Pancreas (tissue), 10 donors: Measurements from ENCODE around the gene PTP4A2. TPM values are rescaled to one million over a fixed set of nuclear protein-coding genes. Genes with fewer than 3 reads are reported as not detected.

Experiments
- ATAC-seq, 4 donors: fragments of 200-7000 bp; cut with Tn5 transposase; one replicate each; pipeline versions ENCODE4 v1.8.0 to v1.9.1; 2020; ENCODE audit warnings: mild to moderate bottlenecking in 4 of 4, moderate library complexity in 4 of 4
- DNase-seq, 6 donors: peaks; one replicate each; pipeline ENCODE4 v3.0.0-alpha.2; 2020
- FAIRE-seq: peaks from 2 replicates; lab custom pipeline; 2012; peaks lifted over from hg19 to GRCh38; lab: Jason Lieb, UNC
- H3K27ac ChIP-seq, 4 donors: fragments of 200-600 bp; sonication (generic); 1 replicate in 3 of 4; 2 replicates in 1 of 4; pipeline versions ENCODE4 v1.5.0 to v1.8.0; 2020
- H3K27me3 ChIP-seq, 4 donors: fragments of 200-600 bp; one replicate each; pipeline ENCODE4 v1.8.0; 2021
- H3K36me3 ChIP-seq, 3 donors: fragments of 200-600 bp; sonication (generic) in 1 of 3; one replicate each; pipeline versions ENCODE4 v1.5.0 to v1.8.0; 2020 to 2021
- H3K4me1 ChIP-seq, 3 donors: fragments of 200-600 bp; one replicate each; pipeline ENCODE4 v1.8.0; 2021
- H3K4me3 ChIP-seq, 4 donors: fragments of 200-600 bp; sonication (generic) in 2 of 4; one replicate each; pipeline versions ENCODE4 v1.5.0 to v1.8.0; 2020 to 2021
- H3K9me3 ChIP-seq, 4 donors: fragments of 200-600 bp; one replicate each; pipeline ENCODE4 v1.8.0; 2021
- CTCF ChIP-seq, 4 donors: fragments of 200-600 bp; sonication (generic) in 3 of 4; IDR thresholded peaks; one replicate each; pipeline versions ENCODE4 v1.5.0 to v1.8.0; 2021; ENCODE audit warnings: antibody characterized with exemption in 4 of 4
- WGBS, 2 donors: extraction: QIAGEN DNeasy Blood & Tissue Kit; methylation state at CpG; one replicate each; pipeline ENCODE4 v1.1.7; 2013; 5-methylcytosine and 5-hydroxymethylcytosine counted together
- intact Hi-C, 3 donors: fragments of 100-400 bp; cut with DNase I; formaldehyde crosslinking; loops; one replicate each; pipeline versions ENCODE4 v1.11.1 to v1.14.2; 2022
- polyA plus RNA-seq, 2 donors: library from polyadenylated mRNA; stranded (reverse); fragments of 200-250 nt; gene quantifications; one replicate each; pipeline ENCODE4 v1.2.3, GENCODE V29; 2013
- total RNA-seq, 6 donors: library from RNA; stranded (reverse); fragmentation: NEBNext Ultra II Directional in 4 of 6; extraction: Animal tissue kit (Norgen Biotek cat#: 25700) in 4 of 6; gene quantifications; one replicate each; pipeline versions ENCODE4 v1.2.1 to v1.2.4, GENCODE V29; 2021 to 2023
- donor health status: healthy with polysubstance abuse.
- donor health status: DM: no; HTN: no; CAD: no; lungs with moderate emphysema.
- donor health status: DM: no; HTN: no; CAD: no.
- donor health status: control.
- donor health status: control.
- donor health status: Bipolar disorder and iron deficiency.
- donor health status: DM: yes; HTN: yes; CAD: no.
- donor health status: DM: no; HTN: no; CAD: no.
- donor health status: DM: no; HTN: no; CAD: no.
- donor health status: DM: yes; HTN: yes; CAD: no.

PTP4A2 gene
- total and polyA plus RNA-seq, 8 donors = 37.7 to 137 (median 78.3) TPM

DNA sequence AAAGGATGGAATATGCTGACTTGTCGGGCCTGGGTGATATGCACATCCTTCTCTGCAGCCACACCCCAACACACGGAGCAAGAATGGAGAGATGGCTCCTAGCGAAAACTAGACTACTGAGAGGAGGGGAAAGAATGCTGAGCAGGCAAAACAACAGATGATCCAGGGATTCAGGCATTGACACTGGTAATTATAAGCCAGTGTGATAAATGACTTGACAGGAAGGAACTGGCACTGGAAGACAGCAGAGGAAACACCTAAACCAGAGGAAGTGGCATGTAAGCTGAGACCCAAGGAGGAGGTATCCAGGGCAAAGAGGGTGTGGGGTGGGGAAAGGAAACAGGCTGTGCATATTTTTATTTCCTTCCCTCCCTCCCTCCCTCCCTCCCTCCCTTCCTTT, 43.8 kb upstream of the PTP4A2 start:
- Histone ChIP-seq H3K9me3 (no peaks in the 10 kb centered on the region), H3K4me1 (no peaks in the 10 kb centered on the region), H3K27ac (no peak overlapping the region), H3K36me3 (no peaks in the 10 kb centered on the region), H3K4me3 (no peak overlapping the region), H3K27me3 (no peaks in the 10 kb centered on the region)
- TF ChIP-seq CTCF (IDR thresholded peaks at IDR 0.05) = no peak
- intact Hi-C loops = no loop called here
- ATAC-seq (peak in 1 of 4 donors; percentile 20), DNase-seq (no peak), FAIRE-seq (no peak)
- 67 to 69% methylated on average over 3 of the region's 3 CpGs for WGBS, 2 donors

DNA sequence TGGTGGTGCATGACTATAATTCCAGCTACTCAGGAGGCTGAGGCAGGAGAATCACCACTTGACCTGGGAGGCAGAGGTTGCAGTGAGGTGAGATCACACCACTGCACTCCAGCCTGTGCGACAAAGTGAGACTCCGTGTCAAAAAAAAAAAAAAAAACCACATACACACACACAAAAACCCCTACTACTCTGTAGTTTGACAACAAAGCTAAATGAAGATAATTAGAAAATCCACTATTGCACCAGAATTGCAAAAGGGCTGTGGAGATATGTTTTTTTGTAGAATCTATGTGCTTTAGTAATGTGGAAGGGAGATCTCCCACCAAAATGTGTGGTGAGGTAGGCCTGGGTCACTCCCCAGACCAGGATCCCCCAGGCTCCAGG, 43.3 kb upstream of the PTP4A2 start:
- no peak for TF ChIP-seq CTCF (IDR thresholded peaks at IDR 0.05)
- ATAC-seq (no peak), FAIRE-seq (no peak), DNase-seq (no peak)
- Histone ChIP-seq H3K36me3 (no peaks in the 10 kb centered on the region), H3K27ac (no peak overlapping the region), H3K4me1 (no peaks in the 10 kb centered on the region), H3K9me3 (no peaks in the 10 kb centered on the region), H3K4me3 (no peak overlapping the region), H3K27me3 (no peaks in the 10 kb centered on the region)
- WGBS, 2 donors = 82 to 95% methylated on average over 2 of the region's 2 CpGs
- intact Hi-C loops = no loop called here

DNA sequence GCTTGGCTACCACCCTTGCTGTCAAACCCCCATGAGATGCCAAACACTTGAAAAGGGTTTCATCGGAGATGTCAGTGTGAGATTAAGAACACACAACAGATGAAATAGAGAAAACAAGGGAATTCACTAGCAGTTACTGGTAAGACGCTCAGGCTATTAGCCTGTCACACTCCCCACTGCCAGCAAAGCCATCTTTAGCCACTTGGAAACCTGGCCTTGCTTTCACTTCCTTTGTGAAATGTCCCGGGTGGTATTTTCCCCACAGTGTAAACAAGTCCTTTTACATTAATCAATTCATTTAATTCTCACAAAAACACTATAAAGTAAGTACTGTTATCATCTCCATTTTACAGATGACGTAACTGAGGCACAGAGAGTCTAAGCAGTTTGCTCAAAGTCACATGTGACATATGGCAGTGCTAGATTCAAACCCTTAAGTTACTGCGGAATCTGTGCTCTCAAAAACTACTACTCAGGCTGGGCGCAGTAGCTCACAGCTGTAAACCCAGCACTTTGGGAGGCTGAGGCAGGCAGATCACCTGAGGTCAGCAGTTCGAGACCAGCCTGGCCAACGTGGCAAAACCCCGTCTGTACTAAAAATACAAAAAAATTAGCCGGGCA, 42.8 kb upstream of the PTP4A2 start:
- 72 to 75% methylated on average over 10 of the region's 10 CpGs for WGBS, 2 donors
- no peaks in the 10 kb centered on the region for H3K4me1 ChIP-seq
- H3K27me3 ChIP-seq = no peaks in the 10 kb centered on the region
- H3K36me3 ChIP-seq = no peaks in the 10 kb centered on the region
- intact Hi-C loops = no loop called here
- no peak for DNase-seq
- no peak for ATAC-seq
- FAIRE-seq = no peak
- no peak overlapping the region for H3K27ac ChIP-seq
- no peak overlapping the region for H3K4me3 ChIP-seq
- H3K9me3 ChIP-seq = no peaks in the 10 kb centered on the region
- TF ChIP-seq CTCF (IDR thresholded peaks at IDR 0.05) = no peak

DNA sequence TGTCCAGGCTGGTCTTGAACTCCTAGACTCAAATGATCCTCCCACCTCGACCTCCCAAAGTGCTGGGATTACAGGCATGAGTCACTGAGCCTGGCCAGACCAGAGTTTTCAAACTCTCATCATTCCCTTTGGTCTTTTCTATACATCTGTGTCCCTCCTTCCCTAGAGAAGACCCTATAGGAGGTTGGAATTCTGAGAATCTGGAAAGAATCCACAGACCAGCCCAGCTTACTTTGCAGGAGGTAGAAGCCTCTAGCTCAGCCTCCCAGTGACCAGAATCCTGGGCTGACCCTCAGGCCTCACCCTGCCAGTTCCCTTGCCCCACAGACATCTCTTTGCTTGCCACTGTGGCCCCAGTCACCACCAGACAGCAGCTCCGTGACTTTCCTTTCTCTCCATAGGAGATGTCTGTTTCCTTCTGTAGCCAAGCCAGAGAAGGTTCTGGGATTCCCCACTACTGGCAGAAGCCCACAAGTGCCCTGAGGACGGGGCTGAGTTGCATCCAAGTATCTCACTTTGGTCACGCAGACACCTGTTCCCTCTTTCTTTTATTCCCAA, 40.8 kb upstream of the PTP4A2 start:
- TF ChIP-seq CTCF (IDR thresholded peaks at IDR 0.05) = no peak
- intact Hi-C loops = no loop called here
- no peak overlapping the region for H3K27ac ChIP-seq
- no peak overlapping the region for H3K4me3 ChIP-seq
- H3K4me1 ChIP-seq = no peaks in the 10 kb centered on the region
- no peaks in the 10 kb centered on the region for H3K9me3 ChIP-seq
- 59 to 66% methylated on average over 4 of the region's 4 CpGs for WGBS, 2 donors
- H3K36me3 ChIP-seq = no peaks in the 10 kb centered on the region
- DNase-seq (no peak), ATAC-seq (no peak), FAIRE-seq (no peak)
- no peaks in the 10 kb centered on the region for H3K27me3 ChIP-seq

DNA sequence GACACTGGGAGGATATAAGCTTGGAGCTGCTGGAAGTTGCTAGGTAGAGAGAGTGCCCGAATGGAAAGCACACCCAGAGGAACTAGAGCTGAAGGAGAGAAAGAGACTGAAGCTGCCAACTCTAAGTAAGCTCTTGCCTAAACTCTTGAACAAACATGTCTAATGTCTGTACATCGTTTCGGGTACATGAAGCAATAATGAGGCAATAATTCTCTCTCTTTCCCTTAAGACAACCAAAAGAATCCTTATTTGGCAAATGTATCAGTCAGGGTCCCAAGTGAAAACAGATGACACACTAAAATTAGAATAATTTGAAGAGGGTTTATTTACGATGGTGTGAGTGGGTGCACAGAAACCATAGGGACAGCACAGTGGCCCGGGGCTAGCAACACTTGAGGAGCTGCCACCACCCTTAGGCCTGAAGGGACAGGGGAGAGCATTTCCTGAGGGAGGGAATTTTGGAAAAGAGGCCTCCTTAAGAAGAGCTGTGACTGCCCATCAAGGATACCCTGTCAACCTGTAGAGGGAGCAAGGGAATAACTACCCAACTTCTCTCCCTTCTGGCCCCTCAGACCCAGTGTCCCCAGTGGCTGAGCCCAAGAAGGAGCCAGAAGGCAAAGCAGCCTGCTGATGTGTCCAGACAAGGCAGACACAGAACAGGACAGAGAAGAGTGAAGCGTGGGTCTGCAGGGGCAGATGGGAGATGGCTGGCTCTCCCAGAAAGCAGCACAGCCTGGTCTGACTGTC, 39.4 kb upstream of the PTP4A2 start:
- no peaks in the 10 kb centered on the region for H3K9me3 ChIP-seq
- no peaks in the 10 kb centered on the region for H3K4me1 ChIP-seq
- no peak overlapping the region for H3K4me3 ChIP-seq
- no peak for TF ChIP-seq CTCF (IDR thresholded peaks at IDR 0.05)
- H3K36me3 ChIP-seq = no peaks in the 10 kb centered on the region
- no peak for DNase-seq
- H3K27ac ChIP-seq = no peak overlapping the region
- H3K27me3 ChIP-seq = no peaks in the 10 kb centered on the region
- no peak for FAIRE-seq
- peak in 2 of 4 donors; percentile 32 to 47 for ATAC-seq
- intact Hi-C loops = no loop called here
- WGBS, 2 donors = 70 to 72% methylated on average over 6 of the region's 6 CpGs
